Keratinocyte (primary cell): ENCODE measurements around the gene EEPD1.

Experiments
- CTCF ChIP-seq, 3 experiments: IDR thresholded peaks in 1 of 3; conservative IDR thresholded peaks in 1 of 3; optimal IDR thresholded peaks in 1 of 3; 2 replicates in 2 of 3; 3 replicates in 1 of 3; pipeline versions ENCODE3 to v1.5.1; 2011; ENCODE audit warnings: low read length in 3 of 3, mild to moderate bottlenecking in 3 of 3, moderate library complexity in 2 of 3, control low read depth in 1 of 3, inconsistent platforms in 1 of 3; ENCODE audit not compliant: insufficient read depth in 2 of 3; ENCODE audit errors: extremely low read depth in 1 of 3
- EZH2 ChIP-seq: IDR thresholded peaks from one replicate; pipeline ENCODE4 v1.6.1; 2012; ENCODE audit warnings: inconsistent platforms, mild to moderate bottlenecking, low read length, moderate library complexity

- TF ChIP-seq EZH2 (no peak), CTCF (optimal IDR thresholded peaks at IDR 0.05 in 1 of 3, IDR thresholded peaks at IDR 0.05 in 1 of 3, conservative IDR thresholded peaks at IDR 0.05 in 1 of 3; ENCODE audit: extremely low read depth in 1 of 3, insufficient read depth in 2 of 3, low read length in 3 of 3) (no peak)
Observed at GRCh38 chr7:36215457-36215765, 62.4 kb downstream of the EEPD1 start.
